Measurements from ENCODE around the gene NEK1.

The NEK1 gene

GRCh38 chr4:169446824-169447223 lies 165.6 kb downstream of the NEK1 start:
- TF ChIP-seq CTCF (IDR thresholded peaks at IDR 0.05; ENCODE audit: insufficient read depth, low read length, missing control alignments) = no peak
- no peak for DNase-seq (ENCODE audit: low read depth, low spot score)
- POLR2A ChIA-PET = no interaction called here
- CTCF ChIA-PET = no interaction called here
- H3K4me3 ChIP-seq (ENCODE audit: low read depth, low read length) = no peak overlapping the region

GRCh38 chr4:169443748-169444147 lies 168.6 kb downstream of the NEK1 start:
- DNase-seq (ENCODE audit: low read depth, low spot score) = no peak
- ChIA-PET CTCF (no interaction called here), POLR2A (no interaction called here)
- TF ChIP-seq CTCF (IDR thresholded peaks at IDR 0.05; ENCODE audit: insufficient read depth, low read length, missing control alignments) = no peak
- H3K4me3 ChIP-seq (ENCODE audit: low read depth, low read length) = no peak overlapping the region

GRCh38 chr4:169440446-169440845 lies 171.9 kb downstream of the NEK1 start:
- TF ChIP-seq CTCF (IDR thresholded peaks at IDR 0.05; ENCODE audit: insufficient read depth, low read length, missing control alignments) = no peak
- no peak for DNase-seq (ENCODE audit: low read depth, low spot score)
- H3K4me3 ChIP-seq (ENCODE audit: low read depth, low read length) = no peak overlapping the region
- ChIA-PET CTCF (no interaction called here), POLR2A (no interaction called here)

GRCh38 chr4:169439244-169439643 lies 173.1 kb downstream of the NEK1 start:
- no peak for TF ChIP-seq CTCF (IDR thresholded peaks at IDR 0.05; ENCODE audit: insufficient read depth, low read length, missing control alignments)
- CTCF ChIA-PET = no interaction called here
- H3K4me3 ChIP-seq (ENCODE audit: low read depth, low read length) = no peak overlapping the region
- POLR2A ChIA-PET = no interaction called here
- DNase-seq (ENCODE audit: low read depth, low spot score) = no peak

- no peak for TF ChIP-seq CTCF (IDR thresholded peaks at IDR 0.05; ENCODE audit: insufficient read depth, low read length, missing control alignments)
- H3K4me3 ChIP-seq (ENCODE audit: low read depth, low read length) = no peak overlapping the region
- ChIA-PET POLR2A (no interaction called here), CTCF (no interaction called here)
- DNase-seq (ENCODE audit: low read depth, low spot score) = no peak
Measured at GRCh38 chr4:169438057-169438480, 174.3 kb downstream of the NEK1 start.

GRCh38 chr4:169437299-169438047 lies 174.9 kb downstream of the NEK1 start:
- no peak for TF ChIP-seq CTCF (IDR thresholded peaks at IDR 0.05; ENCODE audit: insufficient read depth, low read length, missing control alignments)
- DNase-seq (ENCODE audit: low read depth, low spot score) = no peak
- H3K4me3 ChIP-seq (ENCODE audit: low read depth, low read length) = no peak overlapping the region
- ChIA-PET POLR2A (no interaction called here), CTCF (interaction anchor here (0.9 to 1.0 kb wide), 2 partner anchors 32 to 513 kb away, joined by 3 read pairs; no protein-coding TSS in a partner anchor)

Data from AG04449 (cell line).